ENCODE measurements around the gene PRKAR1A. TPM values are rescaled to one million over a fixed set of nuclear protein-coding genes. Genes with fewer than 3 reads are reported as not detected.
"Not testable (repeated sequence)": the region's sequence is repeated elsewhere in the genome, so short reads cannot be mapped to it uniquely, and the experiment has no call there.

PRKAR1A gene
- polyA plus RNA-seq, 3 donors: 35.2 to 157 (median 152) TPM

DNA sequence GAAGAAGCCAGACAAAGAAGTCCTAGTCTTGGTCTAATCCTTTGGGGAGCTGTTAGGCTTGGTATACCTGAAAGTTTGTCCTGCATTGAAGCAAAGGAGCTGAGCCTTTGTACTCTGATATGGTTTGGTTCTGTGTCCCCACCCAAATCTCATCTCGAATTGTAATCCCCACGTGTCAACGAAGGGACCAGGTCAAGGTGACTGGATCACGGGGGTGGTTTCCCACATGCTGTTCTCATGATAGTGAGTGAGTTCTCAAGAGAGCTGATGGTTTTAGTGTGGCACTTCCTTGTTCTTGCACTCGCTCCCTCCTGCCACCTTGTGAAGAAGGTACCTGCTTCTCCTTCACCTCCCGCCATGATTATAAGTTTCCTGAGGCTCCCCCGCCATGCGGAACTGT is 55.4 kb downstream of the PRKAR1A start:
- H3K27ac ChIP-seq (ENCODE audit: low read depth, low read length): no peak overlapping the region
- WGBS, 3 donors: 93 to 97% (median 95%) methylated on average over 8 of the region's 8 CpGs

DNA sequence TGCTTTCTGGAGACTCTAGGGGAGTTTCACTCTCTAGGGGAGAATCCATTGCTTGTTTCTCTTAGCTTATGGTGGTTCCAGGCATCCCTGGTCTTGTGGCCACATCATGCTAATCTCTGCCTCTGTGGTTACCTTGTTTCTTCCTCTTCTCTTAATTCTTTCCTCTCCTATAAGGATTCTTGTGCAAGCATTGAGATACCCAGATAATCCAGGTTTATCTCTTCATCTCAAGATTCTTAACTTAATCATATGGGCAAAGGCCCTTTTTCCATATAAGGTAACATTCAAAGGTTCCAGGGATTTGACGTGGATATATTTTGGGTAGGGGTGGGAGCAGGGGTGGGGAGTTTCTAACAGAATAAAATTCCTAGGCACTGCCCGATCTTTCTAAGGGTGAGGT is 56.4 kb downstream of the PRKAR1A start:
- 81 to 88% (median 87%) methylated on average over 2 of the region's 2 CpGs for WGBS, 3 donors
- H3K27ac ChIP-seq (ENCODE audit: low read depth, low read length): no peak overlapping the region

DNA sequence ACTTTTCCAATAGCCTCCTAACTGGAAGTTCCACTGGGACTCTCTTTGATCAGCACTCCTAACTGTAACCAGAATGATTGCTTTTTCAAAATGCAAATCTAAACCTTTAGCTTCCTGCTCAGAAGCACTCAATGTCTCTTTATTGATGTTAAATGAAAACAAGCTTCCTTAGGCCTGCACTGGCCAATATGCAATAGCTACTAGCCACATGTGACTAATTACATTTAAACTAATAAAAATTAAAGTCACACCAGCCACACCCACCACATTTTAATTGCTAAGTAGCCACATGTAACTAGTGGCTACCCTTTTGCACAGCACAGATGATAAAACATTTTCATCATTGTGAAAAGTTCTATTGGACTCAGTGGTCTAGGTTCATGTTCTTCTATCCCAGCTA is 57.1 kb downstream of the PRKAR1A start:
- H3K27ac ChIP-seq (ENCODE audit: low read depth, low read length): no peak overlapping the region

DNA sequence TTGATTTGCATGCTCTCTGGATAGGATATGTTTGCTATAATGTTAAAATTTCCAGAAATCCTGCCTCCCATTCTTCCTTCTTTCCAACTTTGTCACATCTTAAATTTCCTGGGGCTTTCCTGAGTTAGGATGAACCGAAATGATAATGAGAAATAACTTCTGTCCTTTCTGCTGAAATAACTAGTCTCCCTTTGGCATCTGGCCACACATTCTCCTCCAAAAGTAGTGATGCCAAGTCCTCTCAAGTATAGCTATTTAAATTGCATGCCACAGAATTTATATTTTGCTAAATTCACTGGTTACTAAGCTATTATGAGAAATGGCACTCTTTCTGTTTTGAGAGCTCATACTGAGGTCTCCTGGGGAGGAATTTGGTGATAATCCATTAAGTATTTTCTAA is 58.3 kb downstream of the PRKAR1A start:
- H3K27ac ChIP-seq (ENCODE audit: low read depth, low read length): no peak overlapping the region
- 32 to 89% (median 59%) methylated on average over 1 of the region's 1 CpG for WGBS, 3 donors

DNA sequence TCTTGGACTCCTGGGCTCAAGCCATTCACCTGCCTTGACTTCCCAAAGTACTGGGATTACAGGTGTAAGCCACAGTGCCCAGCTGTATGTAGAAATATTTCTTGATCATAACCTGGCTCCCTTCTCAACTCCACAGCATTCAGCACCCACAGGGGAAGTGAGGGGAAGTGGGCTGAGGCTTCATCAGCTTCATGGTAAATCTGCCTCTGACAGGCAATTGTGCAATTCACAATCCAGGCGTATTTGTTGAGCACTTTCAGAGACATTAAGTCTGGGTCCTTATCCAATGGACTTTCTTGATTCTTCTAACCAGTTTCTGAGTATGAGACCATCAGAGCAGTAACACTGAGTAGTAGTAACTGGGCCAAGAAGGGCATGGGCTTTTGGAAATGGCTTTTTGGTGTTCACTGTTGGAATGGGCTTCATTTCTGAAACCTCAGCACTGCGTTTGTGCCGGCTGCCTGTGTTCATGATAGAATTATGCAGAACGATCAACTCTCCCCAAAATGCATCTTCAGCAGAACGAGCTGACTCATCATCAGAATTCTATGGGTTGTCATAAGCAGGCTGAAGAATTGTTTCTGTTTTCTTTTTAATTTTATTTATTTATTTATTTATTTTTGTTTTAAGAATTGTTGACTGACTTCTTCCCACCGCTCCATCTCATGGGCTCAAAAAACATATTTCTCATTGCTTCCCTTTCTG is 60.1 kb downstream of the PRKAR1A start:
- WGBS, 3 donors: 76 to 88% (median 77%) methylated on average over 6 of the region's 6 CpGs

DNA sequence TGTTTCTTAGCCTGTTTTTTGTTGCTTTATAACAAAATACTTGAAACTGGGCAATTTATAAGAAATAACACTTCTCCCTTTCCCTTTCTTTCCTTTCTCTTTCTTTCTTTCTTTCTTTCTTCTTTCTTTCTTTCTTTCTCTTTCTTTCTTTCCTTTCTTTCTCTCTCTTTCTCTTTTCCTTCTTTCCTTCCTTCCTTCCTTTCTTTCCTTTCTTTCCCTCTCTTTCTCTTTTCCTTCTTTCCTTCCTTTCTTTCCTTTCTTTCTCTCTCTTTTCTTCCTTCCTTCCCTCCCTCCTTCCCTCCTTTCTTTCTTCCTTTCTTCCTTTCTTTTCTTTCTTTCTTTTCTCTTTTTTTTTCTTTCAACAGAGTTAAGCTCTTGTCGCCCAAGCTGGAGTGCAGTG is 61.1 kb downstream of the PRKAR1A start:
- 93 to 100% (median 94%) methylated on average over 1 of the region's 1 CpG for WGBS, 3 donors
- no peak overlapping the region for H3K27ac ChIP-seq (ENCODE audit: low read depth, low read length)

More for the DNA sequence above, 60.1 kb downstream of the PRKAR1A start:
- H3K27ac ChIP-seq (ENCODE audit: low read depth, low read length): no peak overlapping the region

DNA sequence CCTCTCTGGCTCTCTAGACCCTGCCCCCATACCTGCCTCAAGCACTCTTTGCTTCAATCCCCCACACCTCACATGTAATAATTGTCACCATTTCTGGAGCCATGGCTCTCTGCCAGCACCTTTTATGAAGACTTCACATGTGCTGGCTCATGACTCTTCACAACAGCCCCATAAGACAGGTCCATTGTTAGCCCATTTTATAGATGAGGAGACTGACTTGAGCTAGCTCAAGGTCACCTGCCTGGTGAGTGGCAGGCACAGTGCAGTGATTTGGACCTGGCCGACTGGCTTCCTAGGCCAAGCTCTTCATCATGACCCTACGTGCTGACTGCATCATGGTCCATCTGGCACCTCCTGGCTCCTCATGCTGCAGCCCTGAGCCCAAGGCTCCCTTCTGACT is 63.9 kb downstream of the PRKAR1A start:
- WGBS, 3 donors: 91 to 97% (median 97%) methylated on average over 2 of the region's 2 CpGs
- H3K27ac ChIP-seq (ENCODE audit: low read depth, low read length): no peak overlapping the region

DNA sequence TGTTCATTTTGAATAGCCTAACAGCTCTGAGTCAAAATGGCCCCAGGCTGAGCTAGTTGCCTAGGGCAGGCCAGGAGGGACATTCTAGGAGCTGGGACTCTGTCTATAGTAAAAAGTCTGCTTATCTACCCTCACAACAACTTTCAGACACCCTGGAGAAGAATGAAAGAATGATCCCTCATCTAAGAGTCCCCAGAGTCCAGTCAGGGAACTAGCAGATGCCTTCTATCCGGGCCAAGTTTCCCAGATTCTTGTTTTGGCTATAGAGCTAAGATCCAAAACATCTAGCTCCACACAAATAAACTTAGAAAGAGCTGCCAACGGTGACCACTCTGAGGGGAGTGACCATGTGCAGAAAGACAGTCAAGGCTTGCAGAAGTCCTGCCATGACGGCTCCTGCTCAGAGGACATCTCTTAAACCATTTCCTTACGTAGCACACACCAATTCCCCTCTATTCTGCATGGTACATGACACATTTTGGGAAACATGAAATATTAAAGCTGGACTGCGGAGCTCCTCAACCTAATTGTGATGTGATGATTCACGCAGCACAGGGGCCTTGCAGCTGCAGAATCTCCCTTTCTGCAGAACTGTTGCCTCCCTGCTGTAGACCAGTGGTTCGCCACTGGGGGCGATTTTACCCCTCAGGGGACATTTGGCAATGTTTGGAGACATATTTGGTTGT is 64.7 kb downstream of the PRKAR1A start:
- WGBS, 3 donors: 49 to 71% (median 68%) methylated on average over 8 of the region's 8 CpGs
- no peak overlapping the region for H3K27ac ChIP-seq (ENCODE audit: low read depth, low read length)

DNA sequence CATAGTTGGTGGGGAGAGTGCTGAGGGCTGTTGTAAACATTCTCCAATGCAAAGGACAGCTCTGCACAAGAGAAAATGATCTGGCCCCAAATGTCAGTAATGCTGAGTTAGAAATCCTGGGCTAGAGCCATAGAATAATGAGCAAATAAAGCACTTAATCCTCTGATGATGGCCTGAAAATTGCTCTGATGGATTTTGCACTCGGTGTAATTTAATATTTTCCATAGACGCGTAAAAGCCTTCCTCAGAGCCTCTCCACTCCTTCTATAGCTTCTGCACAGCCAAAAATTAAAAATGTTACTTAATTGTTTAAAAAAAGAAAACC is 65.2 kb downstream of the PRKAR1A start:
- H3K27ac ChIP-seq (ENCODE audit: low read depth, low read length): no peak overlapping the region
- 66 to 79% (median 74%) methylated on average over 3 of the region's 3 CpGs for WGBS, 3 donors

DNA sequence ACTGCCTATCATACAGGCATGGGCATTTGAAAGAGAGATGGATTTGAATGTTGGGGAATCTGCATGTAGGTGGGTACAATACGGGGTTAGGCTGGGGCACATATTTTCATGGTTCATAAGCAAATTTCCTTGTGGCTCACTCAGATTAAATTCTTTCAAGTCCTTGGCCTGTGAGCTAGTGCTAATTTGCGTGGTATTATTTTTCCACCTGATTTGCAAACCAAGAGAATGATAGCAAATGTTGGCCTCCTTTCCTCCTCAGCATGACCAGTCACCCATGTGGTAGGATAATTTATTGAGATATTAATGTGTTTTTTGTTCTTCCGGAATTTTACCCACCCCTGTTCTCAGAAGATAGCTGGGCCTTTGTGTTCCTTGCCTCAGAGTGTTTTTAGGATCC is 66.0 kb downstream of the PRKAR1A start:
- no peak overlapping the region for H3K27ac ChIP-seq (ENCODE audit: low read depth, low read length)
- 91 to 95% (median 94%) methylated on average over 3 of the region's 3 CpGs for WGBS, 3 donors

DNA sequence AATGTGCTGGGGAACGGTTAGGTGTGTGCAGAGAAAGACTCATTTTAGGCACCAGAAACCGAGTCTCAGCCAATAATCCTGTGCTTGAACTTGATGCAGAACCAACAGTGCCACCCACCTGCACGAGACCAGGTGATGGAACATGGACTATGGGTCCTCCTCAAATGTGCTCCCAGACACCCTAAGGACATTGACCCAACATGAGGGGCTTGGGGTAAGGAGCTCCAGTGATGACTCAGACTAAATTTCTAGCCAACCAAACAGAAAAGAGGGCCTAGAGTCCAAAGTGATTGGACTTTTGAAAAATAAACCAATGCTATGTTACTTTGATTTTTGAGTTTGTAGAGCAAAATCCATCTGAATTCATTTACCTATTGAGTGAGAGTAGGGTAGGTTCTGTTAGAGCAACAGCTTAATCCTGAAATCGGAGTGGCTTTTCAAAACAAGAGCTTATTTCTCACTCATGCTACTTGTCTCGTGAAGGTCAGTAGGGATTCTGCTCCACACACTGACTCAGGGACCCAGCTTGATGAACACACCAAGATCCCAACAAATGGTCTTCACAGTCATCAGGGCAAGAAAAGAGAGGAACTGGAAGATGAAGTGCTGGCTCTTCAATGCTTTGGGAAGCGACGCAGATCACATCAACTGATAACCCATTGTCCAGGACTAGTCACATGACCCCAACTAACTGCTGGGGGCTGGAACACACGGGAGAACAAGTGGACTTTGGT is 67.1 kb downstream of the PRKAR1A start:
- peak overlapping the region; percentile 39 for H3K27ac ChIP-seq (ENCODE audit: low read depth, low read length)
- WGBS, 3 donors: 85 to 92% (median 92%) methylated on average over 8 of the region's 8 CpGs

DNA sequence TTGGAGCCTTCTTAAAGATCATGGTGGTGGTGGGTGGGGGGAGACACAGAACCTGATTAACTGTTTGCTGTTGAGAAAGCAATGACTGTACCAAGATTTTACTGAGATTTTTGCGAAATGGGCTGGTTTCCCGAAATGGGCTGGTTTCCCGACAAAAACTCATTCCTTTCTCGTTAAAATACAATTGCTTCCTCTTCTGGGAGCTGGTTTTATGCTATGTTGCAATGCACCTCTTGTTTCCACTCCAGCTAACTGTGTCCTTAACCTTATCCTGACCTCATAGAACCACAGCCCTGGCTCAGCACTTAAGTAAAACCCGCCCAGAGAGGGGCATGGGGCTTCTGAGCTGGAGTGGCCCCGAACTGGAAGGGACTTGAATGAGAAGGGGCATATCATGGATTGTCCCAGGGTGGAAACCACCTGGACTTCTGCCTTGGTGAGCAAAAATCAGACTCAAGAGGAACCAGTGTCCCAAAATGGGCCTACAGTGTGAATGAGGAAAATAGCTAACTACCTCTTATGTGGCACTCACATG is 68.1 kb downstream of the PRKAR1A start:
- 21 to 73% (median 22%) methylated on average over 6 of the region's 6 CpGs for WGBS, 3 donors
- peak overlapping the region; percentile 40 for H3K27ac ChIP-seq (ENCODE audit: low read depth, low read length)

DNA sequence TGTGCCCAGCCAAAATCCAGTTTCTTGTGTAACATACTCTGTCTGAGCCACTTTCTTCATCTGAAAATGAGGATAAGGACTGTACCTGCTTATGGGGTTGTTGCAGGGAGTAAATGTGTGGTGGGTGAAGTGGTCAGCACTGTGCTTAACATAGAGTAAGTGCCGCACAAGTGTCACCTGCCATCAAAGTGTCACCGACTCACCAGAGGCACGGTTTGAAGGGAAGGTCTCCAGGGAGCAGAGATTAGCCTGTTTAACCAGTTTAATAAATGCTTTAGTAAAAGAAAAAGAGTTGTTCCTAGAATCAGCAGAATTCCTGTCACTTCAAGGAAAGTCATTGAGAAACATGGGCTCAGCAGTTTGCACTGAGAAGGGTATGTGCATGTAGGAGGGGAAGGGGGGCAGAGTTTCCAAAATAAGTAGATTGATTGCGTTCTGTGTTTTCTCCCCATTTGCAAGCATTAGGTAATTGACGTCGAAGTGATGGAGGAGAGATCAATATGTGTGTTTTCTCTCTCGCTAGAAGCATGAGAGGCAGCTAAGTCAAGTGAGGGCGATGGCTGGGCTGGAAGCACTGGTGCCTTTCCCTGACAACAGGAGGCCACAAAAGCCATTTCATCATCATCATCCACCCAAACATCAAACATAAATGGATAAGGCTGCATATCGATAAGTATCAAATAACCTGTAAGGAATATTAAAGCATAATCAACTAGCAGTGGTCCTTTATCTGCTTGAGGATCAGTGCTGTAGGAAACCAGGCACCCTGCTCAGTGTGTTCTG is 69.8 kb downstream of the PRKAR1A start:
- 59 to 88% (median 88%) methylated on average over 9 of the region's 9 CpGs for WGBS, 3 donors
- H3K27ac ChIP-seq (ENCODE audit: low read depth, low read length): no peak overlapping the region

DNA sequence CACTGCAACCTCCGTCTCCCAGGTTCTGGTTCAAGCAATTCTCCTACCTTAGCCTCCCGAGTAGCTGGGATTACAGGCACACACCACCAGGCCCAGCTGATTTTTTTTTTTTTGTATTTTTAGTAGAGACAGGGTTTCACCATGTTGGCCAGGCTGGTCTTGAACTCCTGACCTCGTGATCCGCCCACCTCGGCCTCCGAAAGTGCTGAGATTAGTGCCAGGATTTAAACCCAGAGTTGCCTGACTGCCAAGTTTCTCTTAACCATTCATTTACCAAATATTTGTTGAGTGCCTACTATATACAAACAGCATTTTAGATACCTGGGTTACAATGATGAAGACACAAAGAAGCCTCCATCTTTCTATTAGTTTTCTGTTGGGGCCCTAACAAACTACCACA is 70.6 kb downstream of the PRKAR1A start:
- WGBS, 3 donors: 45 to 62% (median 60%) methylated on average over 6 of the region's 6 CpGs

DNA sequence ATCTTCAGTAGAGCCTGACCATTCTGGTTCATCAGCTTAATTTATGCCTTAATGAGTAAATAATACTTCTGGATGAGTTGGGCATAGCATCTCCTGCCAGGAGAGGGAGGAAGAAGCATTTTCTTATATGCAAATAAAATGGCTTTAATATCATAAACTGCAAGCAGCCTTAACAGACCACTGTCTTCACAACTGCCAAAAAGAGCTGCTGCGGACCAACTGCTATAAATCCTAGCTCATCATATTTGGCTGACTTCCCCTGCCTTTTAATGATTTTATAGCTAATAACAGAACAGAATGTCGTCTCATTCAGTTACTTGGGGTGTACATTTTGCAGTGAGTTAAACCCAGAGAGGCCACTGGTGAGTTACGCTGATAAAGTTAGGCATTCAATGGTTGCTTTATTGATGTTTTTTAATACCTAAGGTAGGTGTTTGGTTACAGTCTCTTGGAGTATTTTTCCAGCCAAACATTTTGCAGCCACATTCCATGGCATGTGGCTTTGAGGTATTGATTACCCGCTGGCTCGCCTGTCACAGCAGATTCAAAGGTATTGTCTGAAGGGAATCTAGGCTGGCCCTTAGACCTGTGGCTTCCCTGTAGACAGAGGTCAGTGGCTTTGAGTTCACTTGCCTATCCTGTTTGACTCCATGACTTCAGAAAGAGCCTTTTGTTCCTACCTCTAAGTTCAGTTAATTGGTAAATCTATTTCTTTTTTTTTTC is 72.5 kb downstream of the PRKAR1A start:
- no peak overlapping the region for H3K27ac ChIP-seq (ENCODE audit: low read depth, low read length)

More for the DNA sequence above, 70.6 kb downstream of the PRKAR1A start:
- H3K27ac ChIP-seq (ENCODE audit: low read depth, low read length): not testable (repeated sequence)

DNA sequence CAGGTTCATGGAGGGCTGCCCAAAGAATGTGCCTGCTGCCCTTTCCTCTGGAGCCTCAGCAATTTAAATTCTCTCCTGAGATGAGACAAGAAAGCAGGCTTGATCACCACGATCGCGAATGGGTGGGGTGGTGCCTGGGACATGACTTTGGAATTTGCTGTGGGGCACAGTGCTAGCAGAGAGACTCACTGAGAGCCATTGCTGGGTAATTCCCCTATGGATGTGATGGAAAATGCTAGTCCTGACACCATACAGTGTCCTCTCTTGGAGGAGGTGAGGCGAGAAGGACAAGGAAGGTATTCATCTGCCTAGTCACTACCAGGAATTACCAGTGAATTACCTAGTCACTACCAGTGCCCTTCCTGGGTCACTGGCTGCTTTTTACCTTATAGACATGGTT is 73.4 kb downstream of the PRKAR1A start:
- WGBS, 3 donors: 54 to 73% (median 63%) methylated on average over 4 of the region's 4 CpGs
- H3K27ac ChIP-seq (ENCODE audit: low read depth, low read length): no peak overlapping the region

More for the DNA sequence above, 72.5 kb downstream of the PRKAR1A start:
- WGBS, 3 donors: 45 to 77% (median 65%) methylated on average over 5 of the region's 5 CpGs

DNA sequence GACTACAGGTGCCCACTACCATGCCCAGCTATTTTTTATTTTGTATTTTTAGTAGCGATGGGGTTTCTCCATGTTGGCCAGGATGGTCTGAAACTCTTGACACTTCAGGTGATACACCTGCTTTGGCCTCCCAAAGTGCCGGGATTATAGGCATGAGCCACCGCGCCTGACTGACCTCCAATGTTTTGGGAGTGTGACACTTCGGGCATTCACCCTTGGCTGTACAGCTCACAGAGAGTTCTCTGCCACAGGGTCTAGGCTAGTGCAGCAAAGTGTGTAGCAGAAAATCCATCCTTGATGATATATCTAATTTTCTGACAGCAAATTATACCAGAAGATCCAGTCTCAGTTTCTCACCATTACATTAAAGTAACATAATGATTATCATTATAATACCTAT is 74.8 kb downstream of the PRKAR1A start:
- 94 to 97% (median 96%) methylated on average over 5 of the region's 5 CpGs for WGBS, 3 donors
- H3K27ac ChIP-seq (ENCODE audit: low read depth, low read length): no peak overlapping the region

DNA sequence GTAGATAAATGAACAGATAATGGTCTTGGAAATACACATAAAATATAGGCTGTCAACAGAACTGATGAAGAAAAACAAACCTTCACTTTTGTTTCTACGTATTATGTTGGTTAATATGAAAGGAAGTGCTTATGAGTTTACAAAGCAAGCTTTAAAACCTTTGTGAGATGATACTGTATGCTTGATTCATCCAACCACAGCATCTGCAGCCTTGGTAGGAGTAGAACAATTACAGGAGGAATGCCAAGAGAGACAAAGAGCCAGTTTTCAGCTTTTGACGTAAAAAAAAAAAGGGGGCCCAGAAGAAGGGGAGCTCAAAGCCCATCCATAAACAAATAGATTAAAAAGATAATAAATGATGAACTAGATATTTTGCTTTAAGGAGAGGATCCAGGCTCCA is 75.6 kb downstream of the PRKAR1A start:
- WGBS, 3 donors: 78 to 87% (median 86%) methylated on average over 2 of the region's 2 CpGs
- no peak overlapping the region for H3K27ac ChIP-seq (ENCODE audit: low read depth, low read length)

Data from adipose tissue (tissue), 3 donors.